ENCODE data around the gene MOB4.
"Not testable (repeated sequence)": the region's sequence is repeated elsewhere in the genome, so short reads cannot be mapped to it uniquely, and the experiment has no call there.

The MOB4 gene

DNA sequence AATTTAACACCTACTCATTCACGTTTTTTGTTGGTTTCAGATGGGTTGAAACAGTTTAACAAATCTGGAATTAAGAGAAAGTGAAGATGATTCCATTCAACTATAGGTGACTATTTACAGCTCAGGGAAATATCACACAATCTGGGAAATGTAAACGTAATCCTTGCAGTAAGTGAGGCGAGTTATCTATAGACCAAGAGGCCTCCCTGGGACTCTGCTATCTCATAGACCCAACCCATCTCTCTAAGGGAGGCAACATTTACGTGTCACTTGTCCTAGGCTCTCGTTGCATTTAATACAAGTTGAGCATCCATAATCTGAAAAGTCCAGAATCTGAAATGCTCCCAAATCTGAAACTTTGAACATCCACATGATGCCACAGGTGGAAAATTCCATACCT is 2.0 kb upstream of the MOB4 start:
- DNase-seq = no peak

DNA sequence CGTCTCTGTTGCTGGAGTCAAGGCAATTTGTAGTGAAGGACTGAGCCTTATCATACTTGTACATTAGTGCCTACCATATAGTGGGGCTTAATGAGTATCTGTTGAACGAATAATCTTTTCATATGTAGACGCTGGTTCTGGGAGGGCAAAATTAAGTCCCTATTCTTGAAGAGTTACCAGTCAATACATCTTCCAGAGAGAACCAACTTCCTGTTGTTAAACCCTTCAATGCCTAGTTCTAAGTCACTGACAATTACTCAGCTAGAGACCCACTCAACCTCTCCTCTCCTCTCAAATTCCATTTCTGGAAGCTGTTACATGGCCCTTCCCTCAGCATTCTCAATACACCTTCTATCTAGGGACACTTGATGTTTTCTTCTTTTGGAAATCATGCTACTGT is 1.1 kb upstream of the MOB4 start:
- DNase-seq = no peak

DNA sequence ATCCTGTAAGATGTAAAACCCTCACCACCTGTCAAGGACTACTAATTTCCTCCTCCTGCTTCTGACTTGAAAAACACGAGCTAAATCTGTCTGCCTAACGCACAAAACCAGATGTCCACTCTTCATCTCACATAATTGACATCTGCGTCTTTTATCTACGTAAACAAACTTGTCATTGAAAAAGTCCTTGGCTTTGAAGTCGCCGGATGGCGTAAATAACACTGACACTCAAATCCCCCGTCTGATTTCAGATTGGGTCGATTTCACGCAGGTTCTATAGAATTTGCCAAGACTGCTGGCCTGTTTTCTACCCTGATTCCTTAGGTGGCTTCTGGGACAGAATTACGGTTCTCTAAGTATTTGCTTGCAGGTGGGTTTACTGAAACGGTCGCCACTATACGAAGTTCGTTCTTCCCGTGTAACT is 539 bp upstream of the MOB4 start:
- DNase-seq = peak in 3 of 58 donors; percentile 30 to 71 (median 40)

DNA sequence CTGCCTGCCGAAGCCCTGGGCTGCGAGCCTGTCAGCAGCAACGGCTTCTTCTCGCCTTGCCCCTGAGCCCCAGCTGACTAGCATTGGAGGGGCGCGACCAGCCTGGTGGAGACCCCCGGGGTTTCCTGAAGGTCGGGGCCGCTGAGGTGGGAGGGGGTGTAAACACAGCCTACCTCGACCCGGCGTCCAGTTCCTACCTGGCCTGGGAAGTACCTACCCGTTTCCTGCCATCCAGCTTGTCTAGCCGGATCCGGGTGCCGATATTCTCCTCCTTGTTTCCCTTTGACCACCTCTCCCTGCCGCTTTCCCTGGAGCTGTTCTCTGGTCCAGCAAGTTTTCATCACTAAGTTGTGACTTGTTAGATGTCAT is 511 bp downstream of the MOB4 start:
- peak in 26 of 58 donors; percentile 4 to 67 (median 42) for DNase-seq

- no peak for DNase-seq
Measured at GRCh38 chr2:197517150-197517549, 1.3 kb downstream of the MOB4 start.

- DNase-seq = no peak
Measured at GRCh38 chr2:197538412-197538811, 22.5 kb downstream of the MOB4 start.

DNA sequence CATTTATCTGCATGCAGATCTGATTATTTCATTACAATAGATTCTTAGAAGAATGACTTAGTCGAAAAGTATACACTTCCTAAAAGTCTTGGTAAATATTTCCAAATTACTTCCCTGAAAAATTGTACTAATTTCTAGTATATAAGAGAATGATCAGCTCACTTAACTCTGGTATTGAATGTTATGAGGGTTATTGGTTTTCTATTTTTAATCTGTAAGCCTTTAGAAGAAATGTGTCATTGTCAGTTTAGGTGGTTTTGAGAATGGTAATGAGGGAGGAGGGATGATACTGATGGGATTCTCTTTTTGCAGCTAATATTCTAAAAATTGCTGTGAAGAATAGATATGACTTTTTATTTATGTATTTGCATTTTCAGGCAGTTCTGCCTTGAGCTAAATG is 23.9 kb downstream of the MOB4 start:
- DNase-seq = no peak

GRCh38 chr2:197543206-197543605 is 27.3 kb downstream of the MOB4 start:
- no peak for DNase-seq

- DNase-seq = no peak
Measured at GRCh38 chr2:197547163-197547900, 31.5 kb downstream of the MOB4 start.

DNA sequence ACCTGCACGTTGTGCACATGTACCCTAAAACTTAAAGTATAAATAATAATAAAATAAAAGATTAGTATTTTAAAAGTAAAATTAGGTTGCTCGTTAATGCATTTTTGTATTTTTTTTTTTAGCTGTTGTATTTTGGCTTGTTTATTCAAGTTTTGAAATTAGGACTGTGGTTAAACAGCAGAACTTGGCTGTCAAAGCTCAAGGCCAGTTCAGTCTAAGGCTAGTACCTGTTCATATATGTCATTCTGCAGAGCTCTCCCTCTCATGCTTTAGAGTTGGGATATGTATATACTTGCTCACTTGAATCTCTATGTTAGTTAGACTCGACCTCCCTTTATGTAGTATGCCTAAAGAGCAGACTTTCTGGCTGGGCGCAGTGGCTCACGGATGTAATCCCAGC is 32.7 kb downstream of the MOB4 start:
- DNase-seq = no peak

DNA sequence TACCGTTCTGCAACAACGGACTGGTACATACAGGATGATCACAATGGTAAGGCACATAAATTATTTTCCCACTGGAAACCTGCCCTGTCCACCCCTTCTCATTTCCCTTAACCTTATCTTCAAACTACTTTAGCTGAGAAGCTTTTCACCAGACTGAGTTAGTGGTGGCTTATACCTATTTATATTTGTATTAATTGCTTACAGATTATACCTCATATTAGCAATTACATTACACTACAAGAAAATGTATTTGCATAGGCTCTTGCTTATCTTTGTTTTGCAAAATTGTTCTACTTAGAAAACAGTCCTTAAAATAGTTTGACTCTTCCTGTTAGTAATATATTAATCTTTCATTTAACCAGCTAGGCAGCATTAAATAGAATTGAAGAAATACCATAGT is 35.4 kb downstream of the MOB4 start:
- DNase-seq = not testable (repeated sequence)

DNA sequence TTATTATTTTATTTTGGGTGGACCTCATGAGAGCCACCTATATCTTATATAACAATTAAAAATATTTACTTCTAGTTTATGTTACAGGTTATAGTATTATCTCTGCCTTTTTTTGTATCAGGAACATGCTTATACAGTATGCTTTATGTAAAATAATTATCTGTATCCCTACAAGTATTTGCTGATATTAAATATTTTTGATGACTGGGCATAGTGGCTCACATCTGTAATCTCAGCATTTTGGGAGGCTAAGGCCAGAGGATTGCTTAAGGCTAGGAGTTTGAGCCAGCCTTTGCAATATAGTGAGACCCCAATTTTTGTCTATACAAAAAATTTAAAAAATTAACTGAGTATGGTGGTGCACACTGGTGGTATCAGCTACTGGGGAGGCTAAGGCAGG is 39.6 kb downstream of the MOB4 start:
- DNase-seq = no peak

DNA sequence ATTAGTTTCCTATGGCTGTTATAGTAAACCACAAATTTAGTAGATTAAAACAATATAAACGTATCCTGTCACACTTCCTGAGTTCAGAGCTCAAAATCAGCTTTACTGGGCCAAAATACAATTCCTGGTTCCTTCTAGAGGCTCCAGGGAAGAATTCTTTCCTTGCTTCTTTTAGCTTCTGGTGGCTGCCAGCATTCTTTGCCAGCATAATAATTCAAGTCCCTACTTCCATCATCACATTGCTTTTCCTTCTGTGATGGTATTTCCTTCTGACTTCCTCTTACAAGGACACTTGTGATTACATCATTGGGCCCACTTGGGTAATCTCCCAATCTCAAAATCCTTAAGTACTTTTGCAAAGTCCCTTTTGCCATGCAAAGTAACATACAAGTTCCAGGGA is 40.6 kb downstream of the MOB4 start:
- DNase-seq = peak in 1 of 58 donors; percentile 25

DNA sequence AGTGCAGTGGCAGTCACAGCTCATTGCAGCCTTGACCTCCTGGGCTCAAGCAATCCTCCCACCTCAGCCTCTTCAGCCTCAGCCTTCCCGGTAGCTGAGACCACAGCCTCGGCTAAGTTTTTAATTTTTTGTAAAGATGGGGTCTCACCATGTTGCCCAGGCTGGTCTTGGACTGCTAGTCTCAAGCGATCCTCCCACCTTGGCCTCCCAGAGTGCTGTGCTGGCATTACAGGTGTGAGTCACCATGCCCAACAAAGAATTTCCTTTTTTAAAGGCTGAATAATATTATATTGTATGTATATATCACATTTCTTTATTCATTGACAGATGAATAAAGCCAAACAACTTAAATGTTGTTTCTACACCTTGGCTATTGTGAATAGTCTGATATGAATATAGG is 42.5 kb downstream of the MOB4 start:
- no peak for DNase-seq

GRCh38 chr2:197559681-197560080 is 43.8 kb downstream of the MOB4 start:
- DNase-seq = no peak

DNA sequence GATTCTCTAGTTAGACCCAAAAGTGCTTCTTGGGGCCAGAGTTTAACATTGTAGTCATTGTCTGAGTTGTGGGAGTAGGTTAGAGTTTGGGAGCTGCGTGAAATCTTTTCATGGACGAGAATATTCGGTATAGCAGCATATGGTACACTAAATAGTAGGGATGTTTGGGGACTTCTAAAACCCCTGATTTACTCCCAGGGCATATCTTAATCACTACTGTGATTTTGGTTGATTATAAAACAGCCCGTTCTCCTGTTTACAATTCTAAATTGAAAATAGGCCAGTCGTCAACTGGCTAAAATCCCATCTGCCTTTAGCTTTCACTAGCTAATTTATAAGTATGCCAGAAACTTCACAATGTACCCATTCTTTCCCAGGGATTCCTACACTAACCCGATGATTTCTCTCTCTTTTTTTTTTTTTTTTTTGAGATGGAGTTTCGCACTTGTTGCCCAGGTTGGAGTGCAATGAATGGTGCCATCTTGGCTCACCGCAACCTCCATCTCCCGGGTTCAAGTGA is 44.3 kb downstream of the MOB4 start:
- DNase-seq = peak in 2 of 58 donors; percentile 27 to 63

DNA sequence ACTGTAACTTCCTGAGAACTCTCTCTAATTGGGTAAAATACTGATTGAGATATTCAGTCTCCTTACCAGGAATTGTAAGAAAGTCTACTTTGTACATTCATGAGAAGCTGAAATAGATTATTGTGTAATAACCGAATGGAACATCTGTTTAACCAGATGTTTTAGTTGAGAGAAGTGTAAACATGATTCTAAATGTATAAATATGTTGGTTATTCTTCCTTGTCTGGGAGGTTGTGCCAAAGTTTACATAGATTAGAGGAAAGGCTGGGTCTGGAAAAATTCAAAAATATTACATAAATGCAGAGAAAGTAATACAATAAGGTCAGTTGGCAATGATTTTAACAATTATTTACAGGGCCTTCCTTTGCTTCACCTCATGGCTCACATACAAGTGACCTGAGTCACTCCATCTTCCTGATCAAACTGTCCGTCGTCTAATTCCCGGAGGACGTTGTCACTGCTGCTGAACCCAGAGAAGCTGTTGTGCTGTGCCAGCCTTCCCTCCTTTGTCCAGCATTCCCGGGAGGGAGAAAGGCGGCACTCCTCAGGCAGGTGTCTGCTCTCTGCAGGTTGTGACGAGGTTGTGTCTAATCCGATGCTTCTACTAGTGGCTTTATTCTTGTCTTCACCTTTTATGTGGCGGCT is 55.9 kb downstream of the MOB4 start:
- DNase-seq = no peak

DNA sequence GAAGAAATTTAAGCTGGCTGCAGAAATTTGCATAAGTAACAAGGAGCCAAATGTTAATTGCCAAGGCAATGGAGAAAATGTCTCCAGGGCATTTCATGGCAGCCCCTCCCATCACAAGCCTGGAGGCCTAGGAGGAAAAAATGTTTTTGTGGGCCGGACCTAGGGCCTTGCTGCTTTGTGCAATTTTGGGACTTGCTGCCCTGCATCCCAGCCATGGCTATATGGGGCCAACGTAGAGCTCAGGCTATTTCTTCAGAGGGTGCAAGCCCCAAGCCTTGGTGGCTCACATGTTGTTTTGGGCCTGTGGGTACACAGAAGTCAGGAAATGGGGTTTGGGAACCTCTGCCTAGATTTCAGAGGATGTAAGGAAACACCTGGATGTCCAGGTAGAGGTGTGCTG is 57.7 kb downstream of the MOB4 start:
- DNase-seq = no peak

DNA sequence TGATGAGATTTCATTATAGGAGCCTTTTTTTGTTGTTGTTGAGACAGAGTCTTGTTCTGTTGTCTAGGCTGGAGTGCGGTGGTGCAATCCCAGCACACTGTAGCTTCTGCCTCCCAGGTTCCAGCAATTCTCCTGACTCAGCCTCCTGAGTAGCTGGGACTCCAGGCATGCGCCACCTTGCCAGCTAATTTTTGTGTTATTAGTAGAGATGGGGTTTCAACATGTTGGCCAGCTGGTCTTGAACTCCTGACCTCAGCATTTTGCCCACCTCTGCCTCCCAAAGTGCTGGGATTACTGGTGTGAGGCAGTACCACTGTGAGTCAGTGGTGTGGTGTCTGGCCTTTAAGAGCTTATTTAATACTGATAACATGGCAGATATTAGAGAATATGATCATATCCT is 60.1 kb downstream of the MOB4 start:
- DNase-seq = no peak

GRCh38 chr2:197576631-197577030 is 60.8 kb downstream of the MOB4 start:
- no peak for DNase-seq

DNA sequence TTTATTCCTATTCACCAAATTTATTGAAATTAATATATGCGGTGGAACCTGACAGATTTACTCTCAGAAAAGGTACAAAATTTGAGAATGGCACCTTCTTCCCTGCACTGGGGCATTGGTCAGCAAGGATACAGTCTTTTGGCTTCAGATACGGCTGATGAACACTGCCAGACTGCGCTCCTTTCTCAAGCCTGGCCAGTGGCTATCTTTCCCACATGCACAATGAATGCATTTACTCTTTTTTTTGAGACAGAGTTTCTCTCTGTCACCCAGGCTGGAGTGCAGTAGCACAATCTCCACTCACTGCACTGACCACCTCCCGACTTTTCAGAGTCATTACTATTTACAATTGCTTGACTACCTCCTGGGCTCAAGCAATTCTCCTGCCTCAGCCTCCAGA is 61.6 kb downstream of the MOB4 start:
- peak in 10 of 58 donors; percentile 6 to 40 (median 22) for DNase-seq

DNA sequence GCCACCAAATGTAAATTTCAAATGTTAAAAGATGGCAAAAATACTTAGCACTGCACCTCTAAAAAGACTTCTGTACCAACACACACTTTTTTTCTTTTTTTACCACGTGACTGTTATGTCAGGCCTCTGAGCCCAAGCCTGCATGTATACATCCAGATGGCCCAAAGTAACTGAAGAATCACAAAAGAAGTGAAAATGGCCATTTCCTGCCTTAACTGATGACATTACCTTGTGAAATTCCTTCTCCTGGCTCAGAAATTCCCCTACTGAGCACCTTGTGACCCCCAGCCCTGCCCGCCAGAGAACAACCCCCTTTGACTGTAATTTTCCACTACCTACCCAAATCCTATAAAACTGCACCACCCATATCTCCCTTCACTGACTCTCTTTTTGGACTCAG is 62.4 kb downstream of the MOB4 start:
- DNase-seq = not testable (repeated sequence)

- not testable (repeated sequence) for DNase-seq
Measured at GRCh38 chr2:197580166-197580565, 64.3 kb downstream of the MOB4 start.
